T-helper 1 cell (primary cell): ENCODE measurements around the gene ZKSCAN2.

Experiments used
- DNase-seq, 5 donors: peaks; one replicate each; pipeline ENCODE4 v3.0.0-alpha.2; 2012 to 2020

The ZKSCAN2 gene

DNA sequence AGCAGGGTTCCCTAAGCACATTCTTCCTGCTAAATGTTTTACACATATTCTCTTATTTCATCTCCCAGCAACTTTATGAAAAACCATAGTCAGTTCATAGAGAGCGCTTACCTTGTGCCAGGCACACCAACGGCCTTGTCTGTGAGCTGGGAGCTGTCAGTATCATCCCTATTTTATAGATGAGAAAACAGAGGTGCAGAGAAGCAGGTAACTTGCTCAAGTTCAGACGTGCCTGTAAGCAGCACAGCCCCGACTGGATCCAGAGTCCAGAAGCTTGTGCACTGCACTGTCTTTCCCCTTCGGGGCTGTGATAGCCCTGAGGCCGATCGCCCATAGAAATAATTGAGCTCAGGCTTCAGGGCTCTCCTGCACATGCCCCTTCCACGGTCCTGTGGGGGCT is 34.7 kb downstream of the ZKSCAN2 start:
- no peak for DNase-seq

DNA sequence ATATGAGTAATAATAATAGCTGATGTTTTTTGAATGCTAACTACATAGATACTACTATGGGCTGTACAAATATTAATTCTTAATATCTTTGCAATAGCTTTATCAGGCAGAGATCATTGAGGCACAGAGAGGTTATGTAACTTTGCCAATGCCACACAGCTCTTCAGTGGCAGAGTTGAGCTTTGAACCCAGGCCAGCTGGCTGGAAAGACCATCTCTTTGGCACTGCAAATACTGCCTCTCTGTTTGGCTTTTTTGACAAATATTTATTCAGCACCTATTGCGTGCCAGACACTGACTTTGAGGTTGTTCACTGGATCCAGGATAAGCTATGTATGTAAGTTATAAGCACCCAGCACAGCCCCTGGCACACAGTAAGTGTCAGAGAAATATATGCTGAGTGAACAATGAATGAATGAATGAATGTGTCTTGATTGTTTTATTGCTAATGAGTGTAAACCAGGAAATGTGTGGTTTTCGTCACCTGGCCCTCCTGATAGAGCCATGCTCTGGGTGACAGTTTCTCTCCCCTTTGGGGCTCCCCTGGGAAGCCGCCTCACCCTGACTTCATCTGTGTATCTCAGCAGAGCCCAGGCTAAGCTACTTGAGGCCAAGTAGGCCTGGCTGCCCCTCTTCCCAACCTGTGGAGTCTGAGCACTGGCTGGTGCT is 38.4 kb downstream of the ZKSCAN2 start:
- no peak for DNase-seq

DNA sequence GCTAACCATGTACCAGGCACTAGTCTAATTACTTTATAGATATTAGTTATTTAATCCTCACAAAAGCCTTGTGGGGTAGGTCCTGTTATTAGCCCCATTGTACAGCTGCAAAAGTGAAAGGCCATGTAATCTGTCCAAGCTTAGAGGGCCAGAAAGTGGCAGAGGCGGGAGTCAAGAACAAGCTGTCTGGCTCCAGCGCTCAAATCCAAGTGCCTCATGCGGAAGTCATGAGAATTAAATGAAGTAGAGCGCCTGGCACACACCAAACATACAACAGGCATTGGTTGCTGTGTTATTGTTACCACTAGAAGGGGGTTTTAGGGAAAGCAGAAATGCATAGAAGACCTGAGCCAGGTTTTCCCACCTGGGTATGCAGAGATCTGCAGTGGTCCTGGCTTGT is 39.7 kb downstream of the ZKSCAN2 start:
- DNase-seq: no peak

DNA sequence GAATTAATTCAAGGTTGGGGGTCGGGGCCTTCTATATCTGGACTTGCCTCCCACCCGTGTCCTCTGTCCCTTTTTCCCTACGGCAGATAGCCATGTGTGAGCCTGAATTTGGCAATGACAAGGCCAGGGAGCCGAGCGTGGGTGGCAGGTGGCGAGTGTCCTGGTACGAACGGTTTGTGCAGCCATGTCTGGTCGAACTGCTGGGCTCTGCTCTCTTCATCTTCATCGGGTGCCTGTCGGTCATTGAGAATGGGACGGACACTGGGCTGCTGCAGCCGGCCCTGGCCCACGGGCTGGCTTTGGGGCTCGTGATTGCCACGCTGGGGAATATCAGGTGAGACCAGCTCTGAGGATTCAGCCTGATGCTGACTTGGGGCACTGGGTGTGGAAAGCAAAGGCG is 40.5 kb downstream of the ZKSCAN2 start:
- DNase-seq: no peak

DNA sequence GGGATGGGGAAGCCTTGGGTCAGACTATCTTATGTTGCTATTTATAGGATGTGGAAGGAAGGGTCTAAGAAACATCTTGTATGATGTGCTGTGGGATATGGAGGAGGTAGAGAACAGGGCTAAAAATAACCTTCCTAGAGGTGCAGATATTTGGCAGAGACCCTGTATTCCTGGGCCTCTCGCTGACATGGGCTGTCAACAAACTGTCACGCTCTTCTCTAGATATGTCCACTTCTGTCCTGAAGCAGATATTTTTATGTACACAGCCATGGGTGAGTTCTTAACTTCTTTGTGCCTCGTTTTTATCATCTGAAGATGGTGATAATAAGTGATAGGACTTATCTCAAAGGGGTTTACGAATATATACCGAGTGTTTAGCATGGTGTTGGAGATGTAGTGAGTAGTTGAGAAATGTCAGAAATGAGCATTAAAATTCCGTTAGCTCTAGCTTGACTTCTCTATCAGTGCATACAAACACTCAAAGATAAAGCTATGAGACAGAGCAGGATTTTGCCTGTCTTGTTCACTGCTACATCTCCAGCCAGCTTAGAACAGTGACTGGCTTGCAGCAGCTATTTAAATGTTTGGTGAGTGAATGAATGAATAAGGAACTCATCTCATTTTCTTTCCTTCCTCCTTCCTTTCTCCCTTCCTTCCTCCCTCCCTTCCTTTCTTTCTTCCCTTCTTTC is 43.8 kb downstream of the ZKSCAN2 start:
- no peak for DNase-seq

DNA sequence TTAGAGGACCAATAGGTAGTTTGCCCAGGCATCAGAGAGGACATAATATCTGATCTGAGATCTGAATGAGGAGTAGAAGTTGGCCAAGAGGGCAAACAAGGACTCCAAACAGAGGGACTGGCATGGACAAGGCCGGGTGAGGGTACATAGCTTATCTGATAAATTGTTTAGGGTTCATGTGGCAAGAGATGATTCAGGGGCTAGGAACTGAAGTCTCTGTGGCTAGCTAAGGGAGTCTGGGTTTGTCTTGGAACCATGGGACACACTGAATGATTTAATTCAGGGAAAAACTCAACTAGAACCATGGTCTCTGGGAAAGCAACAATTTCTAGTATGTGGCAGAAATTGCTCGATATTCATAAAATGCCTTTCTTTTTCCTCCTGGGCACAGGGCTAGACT is 45.0 kb downstream of the ZKSCAN2 start:
- DNase-seq: no peak

DNA sequence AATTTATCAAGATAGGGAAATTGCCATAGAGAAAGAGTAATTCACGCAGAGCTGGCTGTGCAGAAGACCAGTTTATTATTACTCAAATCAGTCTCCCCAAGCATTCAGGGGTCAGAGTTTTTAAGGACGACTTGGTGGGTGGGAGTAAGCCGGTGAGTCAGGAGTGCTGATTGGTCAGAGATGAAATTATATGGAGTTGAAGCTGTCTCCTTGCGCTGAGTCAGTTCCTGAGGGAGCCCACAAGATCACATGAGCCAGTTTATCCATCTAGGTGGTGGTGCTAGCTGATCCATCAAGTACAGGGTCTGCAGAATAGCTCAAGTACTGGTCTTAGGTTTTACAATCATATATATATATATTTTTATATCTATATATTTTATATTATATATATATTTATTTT is 46.9 kb downstream of the ZKSCAN2 start:
- no peak for DNase-seq

DNA sequence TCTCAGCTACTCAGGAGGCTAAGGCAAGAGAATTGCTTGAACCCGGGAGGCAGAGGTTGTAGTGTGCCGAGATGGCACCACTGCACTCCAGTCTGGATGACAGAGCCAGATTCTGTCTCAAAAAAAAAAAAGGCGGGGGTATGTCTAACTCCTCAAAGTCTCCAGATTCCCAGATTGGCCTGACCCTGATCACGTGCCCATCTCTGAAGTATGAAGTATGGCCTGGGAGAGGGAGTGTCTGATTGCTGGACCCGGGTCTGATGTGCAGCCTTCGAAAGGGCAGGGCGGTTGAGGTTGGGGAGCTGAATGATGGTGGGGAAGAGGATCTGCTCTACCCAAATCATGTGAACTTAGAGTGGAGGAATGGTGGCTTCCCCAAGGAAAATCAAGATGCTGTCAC is 58.2 kb downstream of the ZKSCAN2 start:
- DNase-seq: no peak

DNA sequence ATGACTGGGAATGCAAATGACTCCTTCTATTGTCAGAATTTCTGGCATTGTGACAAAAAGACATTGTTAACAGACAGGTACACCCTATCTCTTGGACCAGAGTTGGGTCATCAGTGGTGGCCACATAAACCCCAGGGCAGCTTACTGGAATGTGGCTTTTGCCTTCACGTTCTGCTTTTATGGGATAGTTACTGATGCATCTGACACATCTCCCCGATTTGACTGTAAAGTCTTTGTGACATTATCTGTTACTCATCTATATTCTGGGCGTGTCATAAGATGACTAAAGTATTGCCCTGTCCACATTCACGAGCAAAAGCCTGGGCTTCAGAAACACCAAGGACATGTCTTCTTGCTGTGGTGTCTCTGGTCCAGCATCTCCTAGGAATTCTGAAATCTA is 59.6 kb downstream of the ZKSCAN2 start:
- no peak for DNase-seq

DNA sequence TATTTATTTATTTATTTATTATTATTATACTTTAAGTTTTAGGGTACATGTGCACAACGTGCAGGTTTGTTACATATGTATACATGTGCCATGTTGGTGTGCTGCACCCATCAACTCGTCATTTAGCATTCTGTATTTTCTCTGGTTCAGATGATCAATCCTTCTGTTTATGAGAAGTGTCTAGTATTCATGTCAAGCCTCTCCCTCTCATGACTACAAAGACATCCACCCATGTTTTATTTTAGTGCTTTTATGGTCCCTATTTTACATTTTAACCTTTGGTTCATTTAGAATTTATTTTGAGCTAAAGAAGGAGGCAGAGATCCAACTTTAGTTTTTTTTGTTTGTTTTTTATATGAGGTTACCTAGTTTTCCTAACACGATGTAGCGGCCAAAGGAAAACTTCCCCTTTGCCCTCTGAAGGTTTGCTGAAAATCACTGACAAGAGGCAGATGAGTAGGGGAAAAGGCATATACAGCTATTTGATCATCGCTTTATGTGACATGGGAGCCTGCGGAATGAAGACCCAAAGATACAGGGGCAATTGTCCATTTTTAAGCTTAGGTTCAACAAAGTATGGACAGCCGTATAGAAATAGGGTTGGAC is 63.3 kb downstream of the ZKSCAN2 start:
- no peak for DNase-seq

DNA sequence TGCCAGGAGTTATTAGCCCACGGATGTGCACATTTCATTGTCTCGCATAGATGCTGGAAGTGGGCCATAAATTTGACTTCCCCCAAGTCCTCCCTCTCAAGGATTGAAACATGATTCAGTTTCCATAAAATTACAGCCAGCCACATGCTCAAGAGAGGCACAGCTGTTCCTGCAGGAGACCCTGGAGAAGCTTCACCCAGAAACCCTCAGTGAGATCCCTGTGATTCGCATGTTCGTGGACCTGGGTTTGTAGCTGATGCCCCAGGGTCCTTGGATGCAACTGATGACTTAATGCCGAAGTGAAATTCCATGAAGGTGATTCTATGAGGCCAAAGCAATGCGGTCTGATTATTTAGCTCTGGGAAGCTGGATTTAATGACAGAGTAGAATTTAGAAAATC is 65.5 kb downstream of the ZKSCAN2 start:
- DNase-seq: no peak

DNA sequence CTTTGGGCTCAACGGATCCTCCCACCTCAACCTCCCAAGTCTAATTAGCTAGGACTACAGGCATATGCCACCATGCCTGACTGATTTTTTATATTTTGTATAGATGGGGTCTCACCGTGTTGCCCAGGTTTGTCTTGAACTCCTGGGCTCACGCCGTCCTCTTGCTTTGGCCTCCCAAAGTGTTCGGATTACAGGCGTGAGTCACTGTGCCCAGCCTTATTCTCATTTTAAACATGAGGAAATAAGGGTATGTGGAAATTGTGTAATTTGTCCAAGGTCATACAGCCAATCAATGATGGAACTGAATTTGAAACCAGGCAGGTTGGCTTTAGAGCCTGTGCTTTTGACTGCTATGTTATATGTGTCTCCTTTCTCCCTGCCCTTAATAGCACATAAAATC is 68.3 kb downstream of the ZKSCAN2 start:
- no peak for DNase-seq

DNA sequence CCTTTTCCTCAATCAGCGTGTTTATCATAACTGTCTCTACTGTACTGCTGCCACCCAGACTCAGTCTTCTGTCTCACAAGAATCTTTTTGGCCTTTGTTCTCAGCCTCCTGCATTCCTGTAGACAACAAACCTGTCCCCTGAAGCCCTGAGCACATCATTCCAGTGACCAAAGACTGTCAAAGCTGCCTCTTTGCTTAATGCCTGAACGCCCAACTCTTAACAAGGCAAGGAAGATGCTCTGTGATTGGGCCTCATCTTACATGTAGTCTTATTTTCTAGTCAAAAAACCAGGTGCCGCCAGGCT is 70.2 kb downstream of the ZKSCAN2 start:
- no peak for DNase-seq
